GM12878 (cell line): Measurements from ENCODE around the gene TK1. TPM values are rescaled to one million over a fixed set of nuclear protein-coding genes. Genes with fewer than 3 reads are reported as not detected.

Experiments
- ATAC-seq: fragments of 200-7000 bp; cut with Tn5 transposase; 3 replicates; pipeline ENCODE4 v1.9.1; 2020; ENCODE audit warnings: mild to moderate bottlenecking, moderate library complexity
- BruUV-seq: library from RNA; stranded (reverse); fragments of 400-500 nt; replicated peaks from 2 replicates; lab custom pipeline; 2021; lab: Mats Ljungman, UMichigan
- CTCF ChIA-PET: fragments of 300-600 bp; sonication (Branson Sonifier 250); formaldehyde crosslinking; extraction: SDS; loops from one replicate; lab custom pipeline; 2021; ENCODE audit warnings: inconsistent platforms; lab: Yijun Ruan, JAX
- POLR2A ChIA-PET: fragments of 350-600 bp; formaldehyde crosslinking; extraction: SDS; loops from one replicate; lab custom pipeline; 2021; ENCODE audit warnings: inconsistent platforms; lab: Charles Lee
- RAD21 ChIA-PET: fragments of 300-600 bp; sonication (Branson Sonifier 250); formaldehyde crosslinking; loops from one replicate; lab custom pipeline; 2023; ENCODE audit warnings: antibody characterized with exemption; ENCODE audit not compliant: unreplicated experiment; lab: Charles Lee
- SMC1A ChIA-PET: fragments of 300-600 bp; sonication (Branson Sonifier 250); formaldehyde crosslinking; loops from one replicate; lab custom pipeline; 2023; ENCODE audit not compliant: unreplicated experiment, uncharacterized antibody; lab: Charles Lee
- DNase-seq: peaks from one replicate; pipeline ENCODE4 v3.0.0-alpha.2; 2011; ENCODE audit warnings: low read depth, low spot score
- FAIRE-seq: peaks from 3 replicates; lab custom pipeline; 2011; peaks lifted over from hg19 to GRCh38; lab: Jason Lieb, UNC
- H2AFZ ChIP-seq: 2 replicates; pipeline ENCODE4 v1.6.0; 2011; ENCODE audit warnings: low read depth, low read length, control low read depth; ENCODE audit not compliant: control insufficient read depth
- H3K27ac ChIP-seq: 2 replicates; pipeline ENCODE4 v1.5.1; 2011; ENCODE audit warnings: control low read depth; ENCODE audit not compliant: control insufficient read depth, insufficient read depth
- H3K27me3 ChIP-seq, 2 experiments: replicated peaks in 1 of 2; 2 replicates each; pipeline versions ENCODE4 v1.6.0 to v1.6.1; 2011; ENCODE audit warnings: low read length in 1 of 2; ENCODE audit not compliant: control insufficient read depth in 2 of 2, insufficient read depth in 2 of 2
- H3K36me3 ChIP-seq, 2 experiments: 2 replicates each; pipeline ENCODE4 v1.5.1; 2011; ENCODE audit warnings: low read length in 1 of 2; ENCODE audit not compliant: control insufficient read depth in 2 of 2, insufficient read depth in 2 of 2
- H3K4me1 ChIP-seq: 2 replicates; pipeline ENCODE4 v1.6.1; 2011; ENCODE audit warnings: mild to moderate bottlenecking, low read length, moderate library complexity, mixed read lengths; ENCODE audit not compliant: control insufficient read depth, insufficient read depth
- H3K4me2 ChIP-seq: 2 replicates; pipeline ENCODE4 v1.6.0; 2011; ENCODE audit warnings: control low read depth; ENCODE audit not compliant: control insufficient read depth, insufficient read depth
- H3K4me3 ChIP-seq: fragments of 200-600 bp; sonication (generic); 2 replicates; pipeline ENCODE4 v1.5.1; 2016
- H3K79me2 ChIP-seq: 2 replicates; pipeline ENCODE4 v1.6.0; 2011; ENCODE audit warnings: low read length; ENCODE audit not compliant: control insufficient read depth, insufficient read depth
- H3K9ac ChIP-seq: 2 replicates; pipeline ENCODE4 v1.8.0; 2011; ENCODE audit warnings: low read length, control low read depth, mixed read lengths; ENCODE audit not compliant: control insufficient read depth, insufficient read depth
- H3K9me3 ChIP-seq: replicated peaks from 3 replicates; pipeline ENCODE4 v1.5.1; 2011; ENCODE audit warnings: mild to moderate bottlenecking, low read length; ENCODE audit not compliant: control insufficient read depth, insufficient read depth
- H4K20me1 ChIP-seq: 2 replicates; pipeline ENCODE4 v1.6.0; 2011; ENCODE audit not compliant: control insufficient read depth, insufficient read depth
- CUX1 ChIP-seq: IDR thresholded peaks from 2 replicates; pipeline ENCODE4 v1.6.1; 2012; ENCODE audit warnings: improper control_type of control experiment, low read depth, low read length; ENCODE audit not compliant: insufficient replicate concordance
- GATAD2B ChIP-seq: fragments of 450-650 bp; conservative IDR thresholded peaks from 2 replicates; pipeline ENCODE4 v1.6.1; 2017; ENCODE audit warnings: low read depth, mild to moderate bottlenecking, moderate library complexity
- HDAC6 ChIP-seq: fragments of 200-600 bp; sonication (generic); IDR thresholded peaks from one replicate; pipeline ENCODE4 v1.8.0; 2017; ENCODE audit warnings: antibody characterized with exemption; ENCODE audit not compliant: unreplicated experiment
- KDM1A ChIP-seq: fragments of 200-600 bp; sonication (generic); IDR thresholded peaks from 2 replicates; pipeline ENCODE4 v1.6.1; 2016; ENCODE audit warnings: borderline replicate concordance
- USF1 ChIP-seq: IDR thresholded peaks from 2 replicates; pipeline ENCODE4 v1.6.1; 2011; ENCODE audit warnings: borderline replicate concordance, low read depth, mild to moderate bottlenecking, moderate library complexity, mixed read lengths, low read length; ENCODE audit not compliant: insufficient read depth; ENCODE audit errors: extremely low read length
- ZBTB33 ChIP-seq: fragments of 450-650 bp; IDR thresholded peaks from 2 replicates; pipeline ENCODE4 v1.6.1; 2017; ENCODE audit warnings: mild to moderate bottlenecking
- ZNF592 ChIP-seq: fragments of 450-650 bp; IDR thresholded peaks from 2 replicates; pipeline ENCODE4 v1.6.1; 2017; ENCODE audit warnings: mild to moderate bottlenecking, moderate library complexity
- WGBS: methylation state at CpG from one replicate; pipeline ENCODE4 v1.1.6; 2016; ENCODE audit warnings: low lambda C conversion rate; ENCODE audit not compliant: insufficient replicate concordance, insufficient coverage; ENCODE audit errors: missing lambda C conversion rate; 5-methylcytosine and 5-hydroxymethylcytosine counted together
- in situ Hi-C: fragments of 300-500 bp; cut with MboI; formaldehyde crosslinking; loops from 9 replicates; pipeline ENCODE4 v1.14.3; 2018; ENCODE audit warnings: mixed read lengths
- intact Hi-C: fragments of 100-400 bp; cut with micrococcal nuclease; formaldehyde crosslinking; loops from one replicate; pipeline ENCODE4 v1.14.2; 2022; ENCODE audit not compliant: unreplicated experiment
- polyA plus RNA-seq, 11 experiments: library from polyadenylated mRNA; depleted of rRNA in 4 of 11; unstranded in 6 of 11; stranded (reverse) in 5 of 11; fragments of >200 nt; fragmentation: Nextera tagmentation in 4 of 11; fragmentation: Illumina TruSeq in 1 of 11; extraction: Ambion mirVana in 4 of 11; extraction: Trizol in 1 of 11; gene quantifications; 1 replicate in 1 of 11; 2 replicates in 10 of 11; pipeline versions ENCODE4 v1.2.1 to v1.2.3, GENCODE V29; 2011 to 2016; ENCODE audit warnings: inconsistent platforms in 2 of 11, missing spikeins in 2 of 11, low read depth in 1 of 11
- total RNA-seq, 4 experiments: library from RNA; depleted of rRNA in 3 of 4; stranded (reverse); fragments of >200 nt in 3 of 4; fragmentation: Illumina TruSeq in 1 of 4; extraction: Trizol in 1 of 4; gene quantifications; 2 replicates each; pipeline versions ENCODE4 v1.2.1 to v1.2.3, GENCODE V29; 2013 to 2021

TK1 gene
- total and polyA plus RNA-seq, 10 of the 15 experiments (the other 5 are each of a cell fraction or from before 2014, with no cell fraction given): 4.6 to 175 (median 77.9) TPM

- H3K9ac ChIP-seq: peak overlapping the region; percentile 86
- H2AFZ ChIP-seq: peak overlapping the region; percentile 5
- H4K20me1 ChIP-seq: no peaks in the 10 kb centered on the region
- POLR2A ChIA-PET: interaction anchor here (0.6 to 2.3 kb wide), 15 partner anchors 8 to 114 kb away, joined by 3 to 9 read pairs (median 3); partner anchors contain the start of gene SYNGR2
- peak; percentile 13 for FAIRE-seq
- in situ Hi-C loops (no loop called here), intact Hi-C loops (loop anchor here (2.0 kb wide), 1 partner anchor 39 kb away; no protein-coding TSS in a partner anchor)
- peaks cover 64% of the 10 kb centered on the region for H3K79me2 ChIP-seq
- ATAC-seq: peak; percentile 34
- WGBS: 13% methylated on average over 39 of the region's 39 CpGs
- H3K4me3 ChIP-seq: peak overlapping the region; percentile 94
- peak overlapping the region; percentile 93 for H3K27ac ChIP-seq
- peak overlapping the region; percentile 96 for H3K4me2 ChIP-seq
- no TSS peak for BruUV-seq
- no peaks in the 10 kb centered on the region for H3K9me3 ChIP-seq
- RAD21 ChIA-PET: interaction anchor here (0.8 to 6.8 kb wide), 15 partner anchors 9 to 115 kb away, joined by 3 to 83 read pairs (median 4); no protein-coding TSS in a partner anchor
- SMC1A ChIA-PET: interaction anchor here (1.0 to 5.1 kb wide), 8 partner anchors 10 to 116 kb away, joined by 3 to 51 read pairs (median 4); no protein-coding TSS in a partner anchor
- peaks cover 64% of the 10 kb centered on the region for H3K4me1 ChIP-seq
- CTCF ChIA-PET: interaction anchor here (0.5 to 9.5 kb wide), 20 partner anchors 7 to 120 kb away, joined by 3 to 132 read pairs (median 6); partner anchors contain the start of genes C17orf99, SYNGR2 and TMC6
- H3K27me3 ChIP-seq: no peaks in the 10 kb centered on the region
- DNase-seq: no peak
- peaks cover 13 to 16% of the 10 kb centered on the region in 2 experiments; a peak in 3 of 4 replicates for H3K36me3 ChIP-seq
- TF ChIP-seq CUX1 (peak; percentile 70), HDAC6 (no peak), KDM1A (no peak), USF1 (peak; percentile 52), ZNF592 (0 out of 2 replicates have a peak, but pooled peaks have one; percentile 32), ZBTB33 (no peak), GATAD2B (peak; percentile 98)
Observed at GRCh38 chr17:78133971-78134898, 52.6 kb downstream of the TK1 start.
